Muscle layer of colon (tissue), 2 donors: ENCODE measurements around the gene STYX.
A peak's percentile ranks its signal among the peaks of the same experiment; 100 is the strongest.

Experiments used
- H3K27ac ChIP-seq: one replicate; pipeline ENCODE4 v1.7.0; 2013; ENCODE audit warnings: low read depth, mild to moderate bottlenecking, low read length, moderate library complexity
- H3K27me3 ChIP-seq, 2 donors: one replicate each; pipeline ENCODE4 v1.7.0; 2013; ENCODE audit warnings: low read length in 2 of 2, mild to moderate bottlenecking in 2 of 2; ENCODE audit not compliant: insufficient read depth in 2 of 2, control insufficient read depth in 1 of 2
- H3K36me3 ChIP-seq: one replicate; pipeline ENCODE4 v1.7.0; 2013; ENCODE audit warnings: mild to moderate bottlenecking, low read length; ENCODE audit not compliant: insufficient read depth
- H3K4me1 ChIP-seq: one replicate; pipeline ENCODE4 v1.7.0; 2013; ENCODE audit warnings: mild to moderate bottlenecking, low read length; ENCODE audit not compliant: insufficient read depth
- H3K4me3 ChIP-seq, 2 donors: one replicate each; pipeline ENCODE4 v1.7.0; 2013; ENCODE audit warnings: low read length in 2 of 2, low read depth in 1 of 2, mild to moderate bottlenecking in 1 of 2, moderate library complexity in 1 of 2
- H3K9ac ChIP-seq: one replicate; pipeline ENCODE4 v1.7.0; 2013; ENCODE audit warnings: low read length
- H3K9me3 ChIP-seq: one replicate; pipeline ENCODE4 v1.7.0; 2013; ENCODE audit warnings: mild to moderate bottlenecking, low read length
- donor health status: abdominal sarcoma.
- donor health status: Adenocarcinoma of cecum.

STYX gene

DNA sequence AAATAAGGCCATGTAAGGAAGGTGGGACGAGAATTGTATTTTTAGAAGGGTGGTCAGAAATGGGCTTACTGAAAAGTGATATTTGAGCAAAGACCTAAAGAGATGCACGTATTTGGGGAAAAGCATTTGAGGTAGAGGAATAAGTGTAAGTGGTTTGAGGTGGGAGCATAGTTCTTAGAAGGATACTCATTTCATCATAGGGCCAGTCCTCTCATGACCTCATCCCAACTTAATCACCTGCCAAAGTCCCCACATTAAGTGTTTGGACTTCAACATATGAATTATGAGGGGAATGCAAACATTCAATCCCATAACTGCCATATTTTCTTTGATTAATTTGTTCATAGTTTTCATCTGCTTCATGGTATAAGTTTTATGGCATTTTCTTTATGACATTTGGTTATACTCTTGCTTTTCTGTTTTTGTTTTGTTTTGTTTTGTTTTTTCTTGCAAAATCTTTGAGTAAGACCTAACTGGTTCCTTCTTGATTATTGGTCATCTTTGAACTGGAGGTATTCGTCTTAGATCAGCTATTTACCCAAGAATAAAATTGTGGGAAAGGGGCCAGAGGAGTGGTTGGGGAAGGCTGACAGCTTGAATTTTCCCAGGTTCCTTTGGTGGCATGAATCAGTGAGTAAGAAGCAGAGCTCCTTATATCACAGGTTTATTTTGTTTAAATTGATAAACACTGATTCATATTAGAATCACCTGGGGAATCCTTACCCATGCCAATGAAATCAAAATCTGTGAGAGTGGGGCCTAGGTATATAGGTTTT lies 37.3 kb downstream of the STYX start:
- Histone ChIP-seq H3K27me3 (no peaks in the 10 kb centered on the region), H3K27ac (no peak overlapping the region), H3K9me3 (no peaks in the 10 kb centered on the region), H3K9ac (no peak overlapping the region), H3K4me3 (no peak overlapping the region), H3K36me3 (peaks cover 32% of the 10 kb centered on the region), H3K4me1 (no peaks in the 10 kb centered on the region)

DNA sequence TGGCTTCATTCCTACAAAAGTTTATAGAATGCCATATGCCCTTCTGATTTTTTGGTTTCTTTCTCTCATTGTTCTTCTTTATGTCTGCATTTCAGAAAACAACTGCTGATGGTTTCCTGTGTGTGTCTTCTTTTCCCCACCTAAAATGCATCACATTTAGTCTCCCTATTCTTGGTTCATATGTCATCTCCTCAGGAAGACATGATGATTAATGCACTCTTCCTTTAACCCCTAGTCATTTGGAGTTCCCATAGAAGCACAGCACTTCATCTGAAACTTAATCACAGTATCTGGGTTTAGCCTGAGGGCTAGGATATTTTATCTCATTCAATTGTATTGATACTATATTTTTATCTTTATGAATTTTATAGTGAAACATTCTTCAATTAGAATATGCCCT lies 39.9 kb downstream of the STYX start:
- peaks cover 36% of the 10 kb centered on the region for H3K36me3 ChIP-seq
- no peak overlapping the region for H3K9ac ChIP-seq
- no peaks in the 10 kb centered on the region for H3K9me3 ChIP-seq
- H3K4me1 ChIP-seq, result no peaks in the 10 kb centered on the region
- no peak overlapping the region for H3K27ac ChIP-seq
- no peaks in the 10 kb centered on the region for H3K27me3 ChIP-seq
- H3K4me3 ChIP-seq, result no peak overlapping the region

DNA sequence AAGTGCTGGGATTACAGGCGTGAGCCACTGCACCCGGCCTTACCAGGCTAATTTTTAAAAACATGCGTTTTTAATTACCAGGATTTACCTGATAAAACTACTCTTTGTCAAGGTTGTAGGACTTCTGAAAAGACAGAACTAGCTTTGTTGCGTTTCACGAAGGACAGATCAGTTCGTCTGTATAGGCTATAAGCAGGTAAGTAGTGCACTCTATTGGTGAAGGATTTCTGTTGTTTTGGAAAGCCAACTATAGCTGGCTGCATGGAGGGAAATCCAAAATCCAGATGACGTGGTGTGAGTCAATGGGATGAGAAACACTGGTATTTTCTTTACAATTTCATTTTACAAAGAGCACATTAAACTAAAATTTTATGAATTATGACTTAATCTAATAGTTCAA lies 46.9 kb downstream of the STYX start:
- Histone ChIP-seq H3K9me3 (no peaks in the 10 kb centered on the region), H3K4me3 (no peak overlapping the region), H3K36me3 (peaks cover 11% of the 10 kb centered on the region), H3K9ac (no peak overlapping the region), H3K4me1 (no peaks in the 10 kb centered on the region), H3K27me3 (no peaks in the 10 kb centered on the region), H3K27ac (no peak overlapping the region)

DNA sequence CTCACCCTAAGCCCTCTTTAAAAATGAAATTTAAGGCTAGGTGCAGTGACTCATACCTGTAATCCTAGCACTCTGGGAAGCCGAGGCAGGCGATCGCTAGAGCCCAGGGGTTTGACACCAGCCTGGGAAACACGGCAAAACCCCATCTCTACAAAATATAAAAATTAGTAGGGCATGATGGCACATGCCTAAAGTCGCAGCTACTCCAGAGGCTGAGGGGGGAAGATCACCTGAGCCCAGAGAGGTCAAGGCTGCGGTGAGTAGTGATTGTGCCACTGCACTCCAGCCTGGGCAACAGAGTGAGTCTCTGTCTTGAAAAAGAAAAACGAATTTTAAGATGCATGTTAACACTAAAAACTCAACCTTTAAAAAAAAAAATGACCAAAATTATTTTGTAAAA lies 48.7 kb downstream of the STYX start:
- Histone ChIP-seq H3K9ac (no peak overlapping the region), H3K36me3 (peaks cover 11% of the 10 kb centered on the region), H3K27ac (no peak overlapping the region), H3K4me3 (no peak overlapping the region), H3K9me3 (no peaks in the 10 kb centered on the region), H3K4me1 (no peaks in the 10 kb centered on the region), H3K27me3 (no peaks in the 10 kb centered on the region)

DNA sequence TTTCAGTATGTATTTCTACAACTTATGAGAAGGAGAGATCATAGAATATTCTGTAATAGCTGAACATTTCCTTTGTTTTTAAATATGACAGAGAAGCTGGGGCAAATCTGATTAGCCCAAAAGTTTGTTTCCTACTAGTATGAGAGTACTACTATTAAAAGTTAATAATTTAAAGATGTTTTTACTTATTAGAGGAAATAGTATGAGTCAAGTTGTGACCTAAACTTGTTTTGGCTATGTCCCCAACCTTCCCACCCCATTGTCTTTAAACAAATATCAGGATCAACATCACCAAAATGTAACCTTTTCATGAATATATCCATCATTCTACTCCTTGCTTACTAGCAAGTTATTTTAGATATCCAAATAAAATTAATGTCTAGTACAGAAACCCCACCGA lies 50.9 kb downstream of the STYX start:
- Histone ChIP-seq H3K36me3 (peaks cover 3% of the 10 kb centered on the region), H3K4me1 (no peaks in the 10 kb centered on the region), H3K27me3 (no peaks in the 10 kb centered on the region), H3K4me3 (no peak overlapping the region), H3K9me3 (no peaks in the 10 kb centered on the region), H3K9ac (no peak overlapping the region), H3K27ac (no peak overlapping the region)

DNA sequence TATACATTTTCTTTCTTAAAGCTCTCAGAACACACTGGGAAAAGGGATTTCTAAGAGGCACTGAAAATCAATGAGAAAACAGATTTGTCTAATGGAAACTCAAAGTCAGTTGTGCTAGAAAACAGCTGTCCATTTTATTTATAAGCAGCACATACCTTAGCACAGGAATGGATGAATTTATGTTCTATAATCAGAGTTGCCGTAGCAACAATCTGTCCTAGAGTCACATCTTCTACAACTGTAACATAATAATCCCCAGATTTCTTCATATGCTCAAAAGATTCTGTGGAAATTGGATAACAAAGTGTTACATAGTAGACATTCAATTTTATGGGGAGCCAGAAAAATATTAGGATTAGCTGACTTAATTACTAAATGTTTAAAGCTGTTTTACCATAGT lies 51.7 kb downstream of the STYX start:
- H3K27ac ChIP-seq, result no peak overlapping the region
- no peaks in the 10 kb centered on the region for H3K9me3 ChIP-seq
- H3K36me3 ChIP-seq, result no peaks in the 10 kb centered on the region
- H3K4me3 ChIP-seq, result no peak overlapping the region
- no peaks in the 10 kb centered on the region for H3K27me3 ChIP-seq
- H3K9ac ChIP-seq, result no peak overlapping the region
- H3K4me1 ChIP-seq, result no peaks in the 10 kb centered on the region

DNA sequence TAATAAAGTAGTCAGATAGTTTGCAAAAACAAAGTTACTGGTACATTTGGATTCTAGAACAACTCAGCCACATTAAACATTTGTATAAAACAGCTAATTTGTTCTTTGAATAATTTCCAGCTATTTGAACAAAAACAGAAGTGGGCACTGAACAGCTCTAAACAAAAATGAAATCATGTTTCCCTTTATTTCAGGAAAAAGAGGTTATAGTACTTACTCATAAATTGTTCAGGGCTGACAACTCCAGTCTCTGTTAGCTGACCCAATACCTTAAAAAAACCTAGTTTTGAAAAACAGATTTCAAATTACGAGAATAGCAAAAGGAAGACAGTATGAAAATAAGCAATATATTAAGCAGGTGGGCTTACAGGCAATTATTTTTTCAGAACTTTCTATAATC lies 53.2 kb downstream of the STYX start:
- Histone ChIP-seq H3K9me3 (no peaks in the 10 kb centered on the region), H3K4me3 (no peak overlapping the region), H3K9ac (no peak overlapping the region), H3K4me1 (no peaks in the 10 kb centered on the region), H3K27me3 (no peaks in the 10 kb centered on the region), H3K27ac (no peak overlapping the region), H3K36me3 (no peaks in the 10 kb centered on the region)

DNA sequence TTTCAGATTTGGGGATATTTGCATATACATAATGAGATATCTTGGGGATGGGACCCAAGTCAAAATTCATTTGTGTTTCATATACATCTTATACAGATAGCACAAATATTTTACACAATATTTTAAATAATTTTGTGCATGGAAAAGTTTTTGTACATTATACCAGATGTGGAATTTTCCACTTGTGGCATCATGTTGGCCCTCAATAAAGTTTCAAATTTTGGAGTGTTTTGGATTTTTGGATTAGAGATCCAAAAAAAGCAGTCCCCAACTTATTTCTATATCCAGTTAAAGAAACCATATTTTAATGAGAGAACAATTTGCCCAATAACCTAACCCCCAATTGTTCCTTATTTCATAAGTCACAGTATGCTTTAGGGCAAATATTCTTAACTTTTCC lies 56.9 kb downstream of the STYX start:
- Histone ChIP-seq H3K36me3 (no peaks in the 10 kb centered on the region), H3K27ac (no peak overlapping the region), H3K4me3 (no peak overlapping the region), H3K9ac (no peak overlapping the region), H3K27me3 (no peaks in the 10 kb centered on the region), H3K4me1 (peaks cover 4% of the 10 kb centered on the region), H3K9me3 (no peaks in the 10 kb centered on the region)

DNA sequence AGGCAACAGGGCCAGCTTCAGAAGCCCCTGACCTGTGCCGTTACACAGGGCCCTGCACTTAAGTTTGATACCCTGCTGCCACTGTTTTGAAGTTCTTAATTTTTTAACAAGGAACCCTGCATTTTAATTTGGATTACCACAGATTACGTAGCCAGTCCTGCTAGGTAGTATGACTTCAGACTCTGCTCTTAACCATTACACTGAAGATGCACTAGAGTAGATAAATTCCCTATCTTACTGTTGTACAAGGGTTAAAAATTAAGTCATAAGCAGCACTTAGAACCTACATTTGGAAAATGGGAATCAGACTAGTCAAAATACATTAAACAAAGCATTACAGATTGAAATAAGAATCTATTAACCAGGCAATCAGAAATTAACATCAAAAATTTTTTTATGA lies 59.2 kb downstream of the STYX start:
- Histone ChIP-seq H3K9ac (no peak overlapping the region), H3K4me1 (peaks cover 4% of the 10 kb centered on the region), H3K27ac (no peak overlapping the region), H3K4me3 (no peak overlapping the region), H3K36me3 (no peaks in the 10 kb centered on the region), H3K9me3 (no peaks in the 10 kb centered on the region), H3K27me3 (no peaks in the 10 kb centered on the region)

DNA sequence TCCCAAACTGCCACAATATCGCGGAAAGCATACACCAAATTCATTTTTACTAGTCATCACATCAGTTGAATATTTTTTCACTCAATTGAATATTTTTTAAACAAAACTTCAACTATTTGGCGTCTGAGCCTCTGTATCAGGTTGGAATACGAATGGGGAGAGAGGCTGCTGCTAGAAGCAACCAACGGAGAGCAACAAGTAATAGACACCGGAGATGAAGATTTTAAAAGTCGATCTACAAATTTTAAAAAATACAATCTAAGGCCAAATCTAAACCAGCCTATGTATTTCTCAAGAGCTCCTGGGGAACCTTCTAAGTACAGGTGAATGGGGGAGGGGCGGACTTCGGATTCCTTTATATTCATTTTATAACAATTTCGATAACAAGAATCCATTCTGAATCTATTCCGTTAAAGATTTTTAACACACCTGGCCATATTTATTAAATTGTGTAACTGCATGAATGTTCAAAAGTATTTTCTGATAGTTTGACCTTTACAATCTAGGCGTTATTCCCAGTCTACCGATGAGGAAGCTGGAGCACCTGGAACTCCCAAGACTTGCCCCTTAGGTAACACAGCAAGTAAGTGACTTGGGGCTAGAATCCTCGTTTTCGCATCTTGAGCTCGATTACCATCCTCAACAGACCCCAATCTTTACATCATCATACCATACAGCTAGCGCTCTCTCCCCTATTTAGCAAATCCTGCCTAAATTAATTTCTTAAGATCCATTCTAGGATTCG lies 60.2 kb downstream of the STYX start:
- no peaks in the 10 kb centered on the region for H3K27me3 ChIP-seq
- H3K4me3 ChIP-seq, result peak overlapping the region; percentile 51 to 85
- peak overlapping the region; percentile 44 for H3K9ac ChIP-seq
- H3K4me1 ChIP-seq, result peaks cover 4% of the 10 kb centered on the region
- H3K9me3 ChIP-seq, result no peaks in the 10 kb centered on the region
- H3K27ac ChIP-seq, result no peak overlapping the region
- H3K36me3 ChIP-seq, result no peaks in the 10 kb centered on the region

DNA sequence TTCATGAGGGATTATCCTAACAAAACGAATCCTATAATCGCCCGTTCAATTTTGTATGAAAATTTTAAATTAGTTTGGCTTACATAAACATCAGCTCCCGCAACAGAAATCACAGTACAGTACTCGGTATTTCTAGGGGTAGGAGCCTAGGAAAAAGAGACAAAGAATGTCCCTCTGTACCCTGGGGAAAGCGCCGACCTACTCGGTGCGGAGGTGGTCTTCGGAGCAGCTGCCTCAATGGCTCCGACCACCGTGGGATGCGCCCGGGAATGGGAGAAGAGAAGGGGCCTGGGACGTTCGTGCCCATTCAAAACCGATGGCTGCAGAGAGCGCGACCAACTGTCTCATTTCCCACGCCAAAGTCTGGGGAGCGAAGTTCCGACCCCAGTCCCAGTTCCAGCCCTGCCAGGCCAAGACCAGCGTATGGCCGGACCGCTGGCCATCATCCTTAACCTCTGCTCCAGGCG lies 60.8 kb downstream of the STYX start:
- no peaks in the 10 kb centered on the region for H3K36me3 ChIP-seq
- peak overlapping the region; percentile 51 to 85 for H3K4me3 ChIP-seq
- peaks cover 4% of the 10 kb centered on the region for H3K4me1 ChIP-seq
- peak overlapping the region; percentile 85 for H3K27ac ChIP-seq
- no peaks in the 10 kb centered on the region for H3K27me3 ChIP-seq
- H3K9me3 ChIP-seq, result no peaks in the 10 kb centered on the region
- H3K9ac ChIP-seq, result peak overlapping the region; percentile 44
